BLaER1 treated with 17β-estradiol and CSF1 and Interleukin-3, amounts not matched to agents 10 nM and 100 nM (cell line): ENCODE results near the gene RMC1.

Source experiments
- H3K27ac ChIP-seq, 11 experiments: shearing (Covaris generic); formaldehyde crosslinking; 2 replicates each; pipeline ENCODE4 v1.8.1; 2022
- H3K27me3 ChIP-seq, 11 experiments: shearing (Covaris generic); formaldehyde crosslinking; 2 replicates each; pipeline ENCODE4 v1.8.1; 2022
- H3K36me3 ChIP-seq, 11 experiments: shearing (Covaris generic); formaldehyde crosslinking; 2 replicates each; pipeline ENCODE4 v1.8.1; 2022
- H3K4me1 ChIP-seq, 10 experiments: shearing (Covaris generic); formaldehyde crosslinking; 2 replicates each; pipeline ENCODE4 v1.8.1; 2022
- H3K4me2 ChIP-seq, 11 experiments: shearing (Covaris generic); formaldehyde crosslinking; 2 replicates each; pipeline ENCODE4 v1.8.1; 2022
- H3K4me3 ChIP-seq, 10 experiments: shearing (Covaris generic); formaldehyde crosslinking; 2 replicates each; pipeline ENCODE4 v1.8.1; 2022
- H3K9ac ChIP-seq, 11 experiments: shearing (Covaris generic); formaldehyde crosslinking; 2 replicates each; pipeline ENCODE4 v1.8.1; 2022
- H3K9me3 ChIP-seq, 11 experiments: shearing (Covaris generic); formaldehyde crosslinking; replicated peaks in 1 of 11; 2 replicates each; pipeline ENCODE4 v1.8.1; 2022
- H4K20me1 ChIP-seq, 11 experiments: shearing (Covaris generic); formaldehyde crosslinking; 2 replicates each; pipeline ENCODE4 v1.8.1; 2022
- Cebpa-rat ChIP-seq, 11 experiments: shearing (Covaris generic); IDR thresholded peaks; 2 replicates each; pipeline ENCODE4 v1.8.1; 2022

Gene RMC1

GRCh38 chr18:23521271-23521670, 18.0 kb downstream of the RMC1 start:
- Histone ChIP-seq H3K36me3 (peaks cover 91 to 97% (median 94%) of the 10 kb centered on the region in 11 experiments), H3K27me3 (peaks cover 0 to 17% (median 0%) of the 10 kb centered on the region in 11 experiments; a peak in 3 of 22 replicates), H4K20me1 (peaks cover 0 to 77% (median 13%) of the 10 kb centered on the region in 11 experiments; a peak in 12 of 22 replicates), H3K4me1 (peaks cover 21 to 53% (median 31%) of the 10 kb centered on the region in 10 experiments), H3K27ac (0 out of 22 replicates have a peak overlapping the region, but pooled peaks of 1 of the 11 experiments have one; percentile 71), H3K4me2 (peak overlapping the region in 2 of 11 experiments; percentile 3 to 13; a peak in 2 of 22 replicates), H3K9me3 (no peaks in the 10 kb centered on the region), H3K4me3 (no peak overlapping the region), H3K9ac (no peak overlapping the region)
- no peak for TF ChIP-seq Cebpa-rat (IDR thresholded peaks at IDR 0.05)

GRCh38 chr18:23521907-23522306, 18.6 kb downstream of the RMC1 start:
- H3K9ac ChIP-seq, result no peak overlapping the region
- H3K27me3 ChIP-seq, result peaks cover 0 to 17% (median 0%) of the 10 kb centered on the region in 11 experiments; a peak in 3 of 22 replicates
- H4K20me1 ChIP-seq, result peaks cover 0 to 80% (median 13%) of the 10 kb centered on the region in 11 experiments; a peak in 12 of 22 replicates
- no peak for TF ChIP-seq Cebpa-rat (IDR thresholded peaks at IDR 0.05)
- H3K27ac ChIP-seq, result peak overlapping the region in 2 of 11 experiments; percentile 8 to 71; a peak in 2 of 22 replicates
- peaks cover 91 to 97% (median 94%) of the 10 kb centered on the region in 11 experiments for H3K36me3 ChIP-seq
- no peak overlapping the region for H3K4me3 ChIP-seq
- H3K4me2 ChIP-seq, result peak overlapping the region in 2 of 11 experiments; percentile 69 to 76; a peak in 2 of 22 replicates
- H3K9me3 ChIP-seq, result no peaks in the 10 kb centered on the region
- peaks cover 21 to 58% (median 31%) of the 10 kb centered on the region in 10 experiments for H3K4me1 ChIP-seq

- Histone ChIP-seq H3K9me3 (no peaks in the 10 kb centered on the region), H3K4me1 (peaks cover 25 to 63% (median 35%) of the 10 kb centered on the region in 10 experiments)
- TF ChIP-seq Cebpa-rat (IDR thresholded peaks at IDR 0.05), result no peak; a peak in 1 of 22 replicates
Observed at GRCh38 chr18:23523429-23524212, 20.3 kb downstream of the RMC1 start.

DNA sequence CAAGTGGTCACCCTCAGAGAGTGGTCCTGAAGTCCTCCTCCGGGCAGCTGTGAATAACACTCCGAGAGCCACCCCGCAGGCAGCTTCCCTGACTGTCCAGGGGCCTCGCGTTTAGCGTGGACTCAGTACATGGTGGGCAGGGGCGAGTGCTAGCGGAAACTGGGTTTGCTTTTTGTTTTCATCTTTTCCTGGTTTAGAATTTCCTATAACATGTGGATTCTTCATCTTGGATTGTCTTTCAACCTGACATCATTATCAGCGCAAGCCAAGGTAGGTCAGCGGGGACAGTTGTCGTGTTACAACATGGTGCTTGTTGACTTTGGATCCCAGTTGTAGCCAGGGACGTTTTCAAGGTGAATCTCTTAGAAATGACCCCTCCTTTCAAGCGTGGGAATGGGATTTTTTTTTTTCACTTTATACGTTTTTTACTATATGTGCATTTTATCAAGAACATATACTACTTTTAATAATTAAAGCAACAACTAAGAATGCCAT, 20.9 kb downstream of the RMC1 start:
- H3K4me2 ChIP-seq, result peak overlapping the region; percentile 67 to 84 (median 76)
- no peak for TF ChIP-seq Cebpa-rat (IDR thresholded peaks at IDR 0.05)
- peak overlapping the region in 2 of 10 experiments; percentile 25 to 32; a peak in 2 of 20 replicates for H3K4me3 ChIP-seq
- H4K20me1 ChIP-seq, result peaks cover 0 to 93% (median 13%) of the 10 kb centered on the region in 11 experiments; a peak in 12 of 22 replicates
- peaks cover 91 to 97% (median 94%) of the 10 kb centered on the region in 11 experiments for H3K36me3 ChIP-seq
- no peaks in the 10 kb centered on the region for H3K9me3 ChIP-seq
- H3K27me3 ChIP-seq, result peaks cover 0 to 20% (median 0%) of the 10 kb centered on the region in 11 experiments; a peak in 3 of 22 replicates
- H3K9ac ChIP-seq, result peak overlapping the region in 10 of 11 experiments; percentile 11 to 48 (median 41); a peak in 12 of 22 replicates
- peak overlapping the region in 9 of 11 experiments; percentile 10 to 71 (median 61); a peak in 18 of 22 replicates for H3K27ac ChIP-seq
- peaks cover 31 to 70% (median 41%) of the 10 kb centered on the region in 10 experiments for H3K4me1 ChIP-seq

More at GRCh38 chr18:23523429-23524212, 20.3 kb downstream of the RMC1 start:
- peak overlapping the region in 2 of 10 experiments; percentile 25 to 32; a peak in 2 of 20 replicates for H3K4me3 ChIP-seq
- H3K27ac ChIP-seq, result peak overlapping the region in 9 of 11 experiments; percentile 10 to 71 (median 61); a peak in 18 of 22 replicates
- peaks cover 0 to 92% (median 13%) of the 10 kb centered on the region in 11 experiments; a peak in 12 of 22 replicates for H4K20me1 ChIP-seq
- H3K9ac ChIP-seq, result peak overlapping the region in 10 of 11 experiments; percentile 17 to 48 (median 43); a peak in 14 of 22 replicates
- peaks cover 91 to 97% (median 94%) of the 10 kb centered on the region in 11 experiments for H3K36me3 ChIP-seq
- peaks cover 0 to 20% (median 0%) of the 10 kb centered on the region in 11 experiments; a peak in 3 of 22 replicates for H3K27me3 ChIP-seq
- H3K4me2 ChIP-seq, result peak overlapping the region; percentile 67 to 84 (median 76)

DNA sequence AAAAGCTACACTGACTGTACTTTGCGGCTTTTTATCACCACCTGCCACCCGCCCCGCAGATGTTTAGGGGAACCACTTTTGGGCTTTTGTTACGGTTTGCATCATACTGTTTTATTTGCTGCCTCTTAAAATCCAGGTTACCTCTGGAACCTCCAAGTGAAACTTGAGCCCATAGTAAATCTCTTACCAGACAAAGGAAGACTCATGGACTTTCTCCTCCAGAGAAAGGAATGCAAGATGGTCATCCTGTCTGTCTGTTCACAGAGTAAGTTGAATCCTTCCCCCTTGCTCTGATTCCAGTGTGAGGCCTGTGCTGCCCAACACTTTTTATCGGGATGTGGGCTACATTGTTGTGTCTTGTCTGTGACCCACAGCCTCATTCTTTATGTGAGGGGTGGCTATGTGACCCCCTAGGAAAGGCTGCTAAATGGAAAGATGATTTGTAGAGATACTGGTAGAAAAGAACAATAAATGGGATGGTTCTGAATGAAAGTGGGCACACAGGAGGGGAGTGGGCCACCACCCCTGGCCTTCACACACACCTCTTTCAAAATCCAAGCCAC, 23.3 kb downstream of the RMC1 start:
- peaks cover 0 to 24% (median 0%) of the 10 kb centered on the region in 11 experiments; a peak in 3 of 22 replicates for H3K27me3 ChIP-seq
- H3K9ac ChIP-seq, result no peak overlapping the region
- H3K4me3 ChIP-seq, result no peak overlapping the region
- H3K36me3 ChIP-seq, result peaks cover 91 to 97% (median 94%) of the 10 kb centered on the region in 11 experiments
- peaks cover 0 to 9% (median 0%) of the 10 kb centered on the region in 11 experiments; a peak in 2 of 22 replicates for H3K9me3 ChIP-seq
- no peak for TF ChIP-seq Cebpa-rat (IDR thresholded peaks at IDR 0.05)
- no peak overlapping the region for H3K27ac ChIP-seq
- peaks cover 0 to 98% (median 8%) of the 10 kb centered on the region in 11 experiments; a peak in 13 of 22 replicates for H4K20me1 ChIP-seq
- H3K4me1 ChIP-seq, result peaks cover 45 to 73% (median 58%) of the 10 kb centered on the region in 10 experiments
- no peak overlapping the region for H3K4me2 ChIP-seq

- no peak overlapping the region for H3K9ac ChIP-seq
- H3K4me1 ChIP-seq, result peaks cover 30 to 54% (median 37%) of the 10 kb centered on the region in 10 experiments
- H3K9me3 ChIP-seq, result peaks cover 0 to 17% (median 0%) of the 10 kb centered on the region in 11 experiments; a peak in 2 of 22 replicates
- H3K4me2 ChIP-seq, result peak overlapping the region; percentile 27 to 87 (median 56); a peak in 20 of 22 replicates
- peaks cover 96 to 100% (median 99%) of the 10 kb centered on the region in 11 experiments for H3K36me3 ChIP-seq
- H4K20me1 ChIP-seq, result peaks cover 0 to 98% (median 8%) of the 10 kb centered on the region in 11 experiments; a peak in 13 of 22 replicates
- peak overlapping the region in 7 of 11 experiments; percentile 5 to 56 (median 16); a peak in 12 of 22 replicates for H3K27ac ChIP-seq
- no peak overlapping the region for H3K4me3 ChIP-seq
- peaks cover 0 to 39% (median 0%) of the 10 kb centered on the region in 11 experiments; a peak in 3 of 22 replicates for H3K27me3 ChIP-seq
- TF ChIP-seq Cebpa-rat (IDR thresholded peaks at IDR 0.05), result peak in 2 of 11 experiments; percentile 13 to 21; a peak in 1 of 22 replicates
Observed at GRCh38 chr18:23528580-23529472, 25.5 kb downstream of the RMC1 start.

DNA sequence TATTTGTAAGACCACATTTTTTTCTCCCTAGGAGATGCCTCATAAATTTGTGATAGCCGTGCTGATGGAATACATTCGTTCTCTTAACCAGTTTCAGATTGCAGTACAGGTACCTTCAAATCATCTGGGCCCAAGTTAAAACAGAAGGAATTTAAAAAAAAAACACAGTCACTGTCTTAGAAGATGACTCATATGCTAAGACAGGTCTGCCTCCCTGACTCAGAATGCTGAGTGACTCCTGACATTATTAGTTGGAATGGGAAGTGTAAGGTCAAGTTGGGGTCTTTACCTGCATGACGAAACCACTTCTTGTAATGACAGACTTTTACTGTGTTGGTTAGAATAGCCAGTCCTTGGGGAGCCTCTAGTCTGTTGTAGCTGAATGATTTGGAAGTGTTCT, 26.3 kb downstream of the RMC1 start:
- no peak for TF ChIP-seq Cebpa-rat (IDR thresholded peaks at IDR 0.05)
- Histone ChIP-seq H3K4me1 (peaks cover 24 to 46% (median 29%) of the 10 kb centered on the region in 10 experiments), H3K27me3 (peaks cover 0 to 46% (median 0%) of the 10 kb centered on the region in 11 experiments; a peak in 4 of 22 replicates), H3K36me3 (peaks cover 97 to 100% (median 100%) of the 10 kb centered on the region in 11 experiments), H3K4me2 (peak overlapping the region; percentile 4 to 87 (median 56); a peak in 21 of 22 replicates), H3K27ac (peak overlapping the region in 7 of 11 experiments; percentile 5 to 56 (median 16); a peak in 11 of 22 replicates), H3K9ac (peak overlapping the region in 2 of 11 experiments; percentile 1 to 3; a peak in 2 of 22 replicates), H4K20me1 (peaks cover 0 to 98% (median under 1%) of the 10 kb centered on the region in 11 experiments; a peak in 9 of 22 replicates), H3K4me3 (peak overlapping the region in 2 of 10 experiments; percentile 6 to 15; a peak in 1 of 20 replicates), H3K9me3 (peaks cover 0 to 17% (median 0%) of the 10 kb centered on the region in 11 experiments; a peak in 2 of 22 replicates)
